Right atrium auricular region (tissue), 2 donors: ENCODE measurements around the gene ATMIN. TPM values are rescaled to one million over a fixed set of nuclear protein-coding genes. Genes with fewer than 3 reads are reported as not detected.

ENCODE experiments used
- DNase-seq: peaks from one replicate; pipeline ENCODE4 v3.0.0-alpha.2; 2019; ENCODE audit warnings: low spot score
- H3K27ac ChIP-seq, 2 donors: fragments of 200-600 bp; sonication (generic); 1 replicate in 1 of 2; 2 replicates in 1 of 2; pipeline ENCODE4 v1.5.1; 2016 to 2019
- H3K27me3 ChIP-seq, 2 donors: fragments of 200-600 bp; sonication (generic); one replicate each; pipeline versions ENCODE4 v1.5.1 to v1.6.0; 2017 to 2019
- H3K36me3 ChIP-seq: fragments of 200-600 bp; sonication (generic); one replicate; pipeline ENCODE4 v1.5.1; 2016
- H3K4me1 ChIP-seq, 2 donors: fragments of 200-600 bp; sonication (generic); one replicate each; pipeline versions ENCODE4 v1.5.1 to v1.6.0; 2017 to 2019
- H3K4me3 ChIP-seq, 2 donors: fragments of 200-600 bp; sonication (generic); 1 replicate in 1 of 2; 2 replicates in 1 of 2; pipeline ENCODE4 v1.5.1; 2017 to 2019; ENCODE audit warnings: mild to moderate bottlenecking in 1 of 2, moderate library complexity in 1 of 2
- H3K9me3 ChIP-seq, 2 donors: fragments of 200-600 bp; sonication (generic); one replicate each; pipeline ENCODE4 v1.5.1; 2019
- CTCF ChIP-seq, 2 donors: fragments of 200-600 bp; sonication (generic); IDR thresholded peaks; one replicate each; pipeline ENCODE4 v1.5.1; 2019; ENCODE audit warnings: antibody characterized with exemption in 2 of 2
- total RNA-seq, 2 donors: library from RNA; depleted of rRNA; stranded (reverse); fragments of >200 nt; gene quantifications; one replicate each; pipeline ENCODE4 v1.1.0, GENCODE V29; 2016

Gene ATMIN
- total RNA-seq, 2 donors from 2014 or later: 20.5 to 25.6 TPM

- no peaks in the 10 kb centered on the region for H3K36me3 ChIP-seq
- peaks cover 0 to 19% of the 10 kb centered on the region in 2 donors for H3K4me1 ChIP-seq
- H3K27ac ChIP-seq: peak overlapping the region in 1 of 2 donors; percentile 85
- no peak for DNase-seq
- H3K4me3 ChIP-seq: no peak overlapping the region
- H3K27me3 ChIP-seq: no peaks in the 10 kb centered on the region
- no peaks in the 10 kb centered on the region for H3K9me3 ChIP-seq
- TF ChIP-seq CTCF (IDR thresholded peaks at IDR 0.05): no peak
Observed at GRCh38 chr16:80990978-80991377, 44.7 kb upstream of the ATMIN start.

- DNase-seq: no peak
Observed at GRCh38 chr16:80991792-80992430, 43.7 kb upstream of the ATMIN start.

GRCh38 chr16:80992676-80993293, 42.9 kb upstream of the ATMIN start:
- H3K9me3 ChIP-seq: no peaks in the 10 kb centered on the region
- H3K4me3 ChIP-seq: peak overlapping the region in 1 of 2 donors; percentile 9
- TF ChIP-seq CTCF (IDR thresholded peaks at IDR 0.05): no peak
- peak overlapping the region; percentile 36 to 85 for H3K27ac ChIP-seq
- peaks cover 0 to 17% of the 10 kb centered on the region in 2 donors for H3K4me1 ChIP-seq
- DNase-seq: no peak
- H3K36me3 ChIP-seq: no peaks in the 10 kb centered on the region
- H3K27me3 ChIP-seq: no peaks in the 10 kb centered on the region

More at GRCh38 chr16:80991792-80992430, 43.7 kb upstream of the ATMIN start:
- no peaks in the 10 kb centered on the region for H3K36me3 ChIP-seq
- H3K27me3 ChIP-seq: no peaks in the 10 kb centered on the region
- peak overlapping the region in 1 of 2 donors; percentile 85 for H3K27ac ChIP-seq
- peaks cover 0 to 16% of the 10 kb centered on the region in 2 donors for H3K4me1 ChIP-seq
- no peak overlapping the region for H3K4me3 ChIP-seq
- no peaks in the 10 kb centered on the region for H3K9me3 ChIP-seq
- TF ChIP-seq CTCF (IDR thresholded peaks at IDR 0.05): no peak

GRCh38 chr16:80993307-80993706, 42.3 kb upstream of the ATMIN start:
- no peak for DNase-seq
- H3K4me3 ChIP-seq: peak overlapping the region in 1 of 2 donors; percentile 9
- peaks cover 0 to 17% of the 10 kb centered on the region in 2 donors for H3K4me1 ChIP-seq

GRCh38 chr16:80993834-80994233, 41.8 kb upstream of the ATMIN start:
- Histone ChIP-seq H3K27me3 (no peaks in the 10 kb centered on the region), H3K4me3 (no peak overlapping the region), H3K4me1 (peaks cover 0 to 17% of the 10 kb centered on the region in 2 donors), H3K9me3 (no peaks in the 10 kb centered on the region), H3K27ac (peak overlapping the region in 1 of 2 donors; percentile 85), H3K36me3 (no peaks in the 10 kb centered on the region)
- TF ChIP-seq CTCF (IDR thresholded peaks at IDR 0.05): no peak
- DNase-seq: no peak

More at GRCh38 chr16:80993307-80993706, 42.3 kb upstream of the ATMIN start:
- no peaks in the 10 kb centered on the region for H3K36me3 ChIP-seq
- TF ChIP-seq CTCF (IDR thresholded peaks at IDR 0.05): no peak
- no peaks in the 10 kb centered on the region for H3K27me3 ChIP-seq
- H3K9me3 ChIP-seq: no peaks in the 10 kb centered on the region
- H3K27ac ChIP-seq: peak overlapping the region; percentile 36 to 85
